HL-60 (cell line): Measurements from ENCODE around the gene SELENOW.
"Not testable (repeated sequence)": the region's sequence is repeated elsewhere in the genome, so short reads cannot be mapped to it uniquely, and the experiment has no call there.

Source experiments
- GABPA ChIP-seq: IDR thresholded peaks from 2 replicates; pipeline ENCODE4 v1.6.1; 2012; ENCODE audit warnings: low read depth
- TF ChIP-seq, protein P1 (sequence below): IDR thresholded peaks from one replicate; pipeline ENCODE4 v1.5.1; 2011; ENCODE audit warnings: low read length, control low read depth, inconsistent platforms; ENCODE audit not compliant: insufficient read depth
- TF ChIP-seq, protein P2 (sequence below): IDR thresholded peaks from 2 replicates; pipeline ENCODE4 v1.6.1; 2012; ENCODE audit warnings: low read depth; ENCODE audit not compliant: insufficient replicate concordance

DNA sequence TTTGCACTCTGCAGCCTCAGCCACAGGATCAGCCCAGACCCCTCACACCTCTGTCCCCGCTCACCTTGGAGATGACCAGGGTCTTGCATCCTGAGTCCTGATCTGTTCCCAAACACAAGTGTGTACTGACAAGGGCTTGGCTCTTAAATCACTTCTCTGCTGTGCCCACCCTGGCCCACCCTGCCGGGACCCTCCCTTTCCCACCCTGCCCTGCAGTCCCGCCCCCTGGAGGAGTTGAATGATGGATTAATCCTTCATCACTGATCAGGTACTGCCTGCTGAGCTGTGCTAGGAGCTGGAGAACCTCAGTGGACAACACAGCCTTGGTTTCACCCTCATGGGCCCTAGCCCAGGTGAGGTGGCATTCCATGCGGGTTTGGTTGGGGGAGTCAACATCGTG, 25.9 kb downstream of the SELENOW start, which contains the start of gene TPRX1:
- TF ChIP-seq, protein P1, sequence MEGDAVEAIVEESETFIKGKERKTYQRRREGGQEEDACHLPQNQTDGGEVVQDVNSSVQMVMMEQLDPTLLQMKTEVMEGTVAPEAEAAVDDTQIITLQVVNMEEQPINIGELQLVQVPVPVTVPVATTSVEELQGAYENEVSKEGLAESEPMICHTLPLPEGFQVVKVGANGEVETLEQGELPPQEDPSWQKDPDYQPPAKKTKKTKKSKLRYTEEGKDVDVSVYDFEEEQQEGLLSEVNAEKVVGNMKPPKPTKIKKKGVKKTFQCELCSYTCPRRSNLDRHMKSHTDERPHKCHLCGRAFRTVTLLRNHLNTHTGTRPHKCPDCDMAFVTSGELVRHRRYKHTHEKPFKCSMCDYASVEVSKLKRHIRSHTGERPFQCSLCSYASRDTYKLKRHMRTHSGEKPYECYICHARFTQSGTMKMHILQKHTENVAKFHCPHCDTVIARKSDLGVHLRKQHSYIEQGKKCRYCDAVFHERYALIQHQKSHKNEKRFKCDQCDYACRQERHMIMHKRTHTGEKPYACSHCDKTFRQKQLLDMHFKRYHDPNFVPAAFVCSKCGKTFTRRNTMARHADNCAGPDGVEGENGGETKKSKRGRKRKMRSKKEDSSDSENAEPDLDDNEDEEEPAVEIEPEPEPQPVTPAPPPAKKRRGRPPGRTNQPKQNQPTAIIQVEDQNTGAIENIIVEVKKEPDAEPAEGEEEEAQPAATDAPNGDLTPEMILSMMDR: not testable (repeated sequence)
- TF ChIP-seq, protein P2, sequence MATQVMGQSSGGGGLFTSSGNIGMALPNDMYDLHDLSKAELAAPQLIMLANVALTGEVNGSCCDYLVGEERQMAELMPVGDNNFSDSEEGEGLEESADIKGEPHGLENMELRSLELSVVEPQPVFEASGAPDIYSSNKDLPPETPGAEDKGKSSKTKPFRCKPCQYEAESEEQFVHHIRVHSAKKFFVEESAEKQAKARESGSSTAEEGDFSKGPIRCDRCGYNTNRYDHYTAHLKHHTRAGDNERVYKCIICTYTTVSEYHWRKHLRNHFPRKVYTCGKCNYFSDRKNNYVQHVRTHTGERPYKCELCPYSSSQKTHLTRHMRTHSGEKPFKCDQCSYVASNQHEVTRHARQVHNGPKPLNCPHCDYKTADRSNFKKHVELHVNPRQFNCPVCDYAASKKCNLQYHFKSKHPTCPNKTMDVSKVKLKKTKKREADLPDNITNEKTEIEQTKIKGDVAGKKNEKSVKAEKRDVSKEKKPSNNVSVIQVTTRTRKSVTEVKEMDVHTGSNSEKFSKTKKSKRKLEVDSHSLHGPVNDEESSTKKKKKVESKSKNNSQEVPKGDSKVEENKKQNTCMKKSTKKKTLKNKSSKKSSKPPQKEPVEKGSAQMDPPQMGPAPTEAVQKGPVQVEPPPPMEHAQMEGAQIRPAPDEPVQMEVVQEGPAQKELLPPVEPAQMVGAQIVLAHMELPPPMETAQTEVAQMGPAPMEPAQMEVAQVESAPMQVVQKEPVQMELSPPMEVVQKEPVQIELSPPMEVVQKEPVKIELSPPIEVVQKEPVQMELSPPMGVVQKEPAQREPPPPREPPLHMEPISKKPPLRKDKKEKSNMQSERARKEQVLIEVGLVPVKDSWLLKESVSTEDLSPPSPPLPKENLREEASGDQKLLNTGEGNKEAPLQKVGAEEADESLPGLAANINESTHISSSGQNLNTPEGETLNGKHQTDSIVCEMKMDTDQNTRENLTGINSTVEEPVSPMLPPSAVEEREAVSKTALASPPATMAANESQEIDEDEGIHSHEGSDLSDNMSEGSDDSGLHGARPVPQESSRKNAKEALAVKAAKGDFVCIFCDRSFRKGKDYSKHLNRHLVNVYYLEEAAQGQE: not testable (repeated sequence)
- not testable (repeated sequence) for TF ChIP-seq GABPA
